ENCODE results near the gene HSPA12A.

DNA sequence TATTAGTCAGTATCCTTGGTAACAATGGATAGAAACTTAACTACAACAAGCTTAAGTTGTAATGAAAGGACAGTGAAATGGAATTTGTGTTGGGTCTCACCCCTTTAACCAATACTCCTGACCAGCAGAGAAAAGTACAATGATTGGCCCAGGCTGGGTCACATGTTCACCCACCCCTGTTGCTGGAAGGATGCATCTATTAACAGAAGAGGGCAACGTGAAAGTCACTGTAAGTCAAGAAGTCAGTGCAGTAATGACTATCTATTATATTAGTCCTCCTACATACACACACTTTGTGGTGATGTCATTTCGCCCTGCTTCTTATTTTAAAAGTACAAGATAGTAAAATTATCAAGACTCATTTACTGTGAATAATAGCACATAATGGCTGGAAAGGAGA lies 105.4 kb downstream of the HSPA12A start:
- TF ChIP-seq, protein P1, sequence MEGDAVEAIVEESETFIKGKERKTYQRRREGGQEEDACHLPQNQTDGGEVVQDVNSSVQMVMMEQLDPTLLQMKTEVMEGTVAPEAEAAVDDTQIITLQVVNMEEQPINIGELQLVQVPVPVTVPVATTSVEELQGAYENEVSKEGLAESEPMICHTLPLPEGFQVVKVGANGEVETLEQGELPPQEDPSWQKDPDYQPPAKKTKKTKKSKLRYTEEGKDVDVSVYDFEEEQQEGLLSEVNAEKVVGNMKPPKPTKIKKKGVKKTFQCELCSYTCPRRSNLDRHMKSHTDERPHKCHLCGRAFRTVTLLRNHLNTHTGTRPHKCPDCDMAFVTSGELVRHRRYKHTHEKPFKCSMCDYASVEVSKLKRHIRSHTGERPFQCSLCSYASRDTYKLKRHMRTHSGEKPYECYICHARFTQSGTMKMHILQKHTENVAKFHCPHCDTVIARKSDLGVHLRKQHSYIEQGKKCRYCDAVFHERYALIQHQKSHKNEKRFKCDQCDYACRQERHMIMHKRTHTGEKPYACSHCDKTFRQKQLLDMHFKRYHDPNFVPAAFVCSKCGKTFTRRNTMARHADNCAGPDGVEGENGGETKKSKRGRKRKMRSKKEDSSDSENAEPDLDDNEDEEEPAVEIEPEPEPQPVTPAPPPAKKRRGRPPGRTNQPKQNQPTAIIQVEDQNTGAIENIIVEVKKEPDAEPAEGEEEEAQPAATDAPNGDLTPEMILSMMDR (conservative IDR thresholded peaks at IDR 0.05; ENCODE audit: low read depth, low read length) = no peak
- no peak for TF ChIP-seq EZH2phosphoT487 (IDR thresholded peaks at IDR 0.05; ENCODE audit: borderline replicate concordance, low read length)
